Endothelial cell of umbilical vein (primary cell): ENCODE results near the gene RAD51C. TPM values are rescaled to one million over a fixed set of nuclear protein-coding genes. Genes with fewer than 3 reads are reported as not detected.
A peak's percentile ranks its signal among the peaks of the same experiment; 100 is the strongest.

ENCODE experiments used
- BruUV-seq: library from RNA; stranded (reverse); fragments of 400-500 nt; replicated peaks from 2 replicates; lab custom pipeline; 2021; lab: Mats Ljungman, UMichigan
- CTCF ChIA-PET: fragments of 300-600, 350-600 bp; sonication (Branson Sonifier 250); formaldehyde crosslinking; loops from one replicate; lab custom pipeline; 2021; ENCODE audit warnings: antibody characterized with exemption, inconsistent platforms; lab: Charles Lee
- POLR2A ChIA-PET: fragments of 300-600, 350-600 bp; sonication (Branson Sonifier 250); formaldehyde crosslinking; loops from one replicate; lab custom pipeline; 2021; ENCODE audit warnings: antibody characterized with exemption, inconsistent platforms; lab: Charles Lee
- DNase-seq: peaks from one replicate; pipeline ENCODE4 v3.0.0-alpha.2; 2011; ENCODE audit warnings: low read depth, low spot score
- FAIRE-seq: peaks from 2 replicates; lab custom pipeline; 2011; peaks lifted over from hg19 to GRCh38; lab: Jason Lieb, UNC
- H2AFZ ChIP-seq: 2 replicates; pipeline ENCODE4 v1.6.0; 2012; ENCODE audit warnings: low read depth, low read length, control low read depth, inconsistent platforms
- H3K27ac ChIP-seq: 2 replicates; pipeline ENCODE4 v1.5.1; 2011; ENCODE audit warnings: low read depth, mild to moderate bottlenecking, control low read depth, low read length, moderate library complexity; ENCODE audit not compliant: insufficient read depth
- H3K27me3 ChIP-seq, 2 experiments: 2 replicates each; pipeline versions ENCODE4 v1.6.0 to v1.6.1; 2011; ENCODE audit warnings: low read length in 2 of 2, mixed read lengths in 1 of 2; ENCODE audit not compliant: control insufficient read depth in 2 of 2, insufficient read depth in 2 of 2
- H3K36me3 ChIP-seq, 2 experiments: 2 replicates in 1 of 2; 3 replicates in 1 of 2; pipeline ENCODE4 v1.5.1; 2011; ENCODE audit warnings: low read length in 2 of 2, mild to moderate bottlenecking in 1 of 2, moderate library complexity in 1 of 2; ENCODE audit not compliant: control insufficient read depth in 2 of 2, insufficient read depth in 2 of 2; ENCODE audit errors: extremely low read depth in 1 of 2
- H3K4me1 ChIP-seq: 3 replicates; pipeline ENCODE4 v1.5.1; 2011; ENCODE audit warnings: mild to moderate bottlenecking, low read length; ENCODE audit not compliant: control insufficient read depth, insufficient read depth; ENCODE audit errors: extremely low read depth
- H3K4me2 ChIP-seq: 2 replicates; pipeline ENCODE4 v1.6.1; 2011; ENCODE audit warnings: low read length, control low read depth, mixed read lengths; ENCODE audit not compliant: insufficient read depth
- H3K4me3 ChIP-seq, 3 experiments: fragments of 200-600 bp in 1 of 3; sonication (generic), shearing (Covaris generic) in 1 of 3; replicated peaks in 1 of 3; 2 replicates each; pipeline ENCODE4 v1.5.1; 2011 to 2016; ENCODE audit warnings: control low read depth in 3 of 3, low read length in 3 of 3, mild to moderate bottlenecking in 2 of 3, inconsistent platforms in 1 of 3, low read depth in 1 of 3, moderate library complexity in 1 of 3; ENCODE audit not compliant: insufficient read depth in 1 of 3
- H3K79me2 ChIP-seq: 2 replicates; pipeline ENCODE4 v1.6.0; 2012; ENCODE audit warnings: low read length, inconsistent platforms; ENCODE audit not compliant: control insufficient read depth, insufficient read depth
- H3K9ac ChIP-seq: replicated peaks from 2 replicates; pipeline ENCODE3; 2011; ENCODE audit warnings: low read length, control low read depth; ENCODE audit not compliant: insufficient read depth; ENCODE audit errors: extremely low read depth
- H3K9me1 ChIP-seq: replicated peaks from 3 replicates; pipeline ENCODE4 v1.6.0; 2011; ENCODE audit warnings: mild to moderate bottlenecking, low read length; ENCODE audit not compliant: control insufficient read depth, insufficient read depth; ENCODE audit errors: extremely low read depth
- H3K9me3 ChIP-seq: replicated peaks from 2 replicates; pipeline ENCODE4 v1.5.1; 2012; ENCODE audit warnings: low read length, inconsistent platforms; ENCODE audit not compliant: control insufficient read depth, insufficient read depth
- H4K20me1 ChIP-seq: replicated peaks from 2 replicates; pipeline ENCODE3; 2011; ENCODE audit warnings: mild to moderate bottlenecking, low read length; ENCODE audit not compliant: control insufficient read depth, insufficient read depth; ENCODE audit errors: extremely low read depth
- EZH2 ChIP-seq: IDR thresholded peaks from 2 replicates; pipeline ENCODE4 v1.6.1; 2012; ENCODE audit warnings: borderline replicate concordance, low read depth, mild to moderate bottlenecking, moderate library complexity, low read length, inconsistent platforms; ENCODE audit not compliant: severe bottlenecking
- FOS ChIP-seq: IDR thresholded peaks from 2 replicates; pipeline ENCODE4 v1.6.1; 2011; ENCODE audit warnings: mild to moderate bottlenecking, low read length, moderate library complexity, borderline replicate concordance; ENCODE audit not compliant: insufficient read depth
- GATA2 ChIP-seq: IDR thresholded peaks from 2 replicates; pipeline ENCODE4 v1.7.0; 2011; ENCODE audit warnings: low read depth, mild to moderate bottlenecking, moderate library complexity, mixed read lengths, low read length; ENCODE audit not compliant: insufficient read length, insufficient read depth
- MYC ChIP-seq: IDR thresholded peaks from one replicate; pipeline ENCODE4 v1.6.1; 2011; ENCODE audit warnings: mild to moderate bottlenecking, low read depth, low read length
- POLR2A ChIP-seq: IDR thresholded peaks from 2 replicates; pipeline ENCODE4 v1.6.1; 2012; ENCODE audit warnings: low read depth, mild to moderate bottlenecking, control low read depth, low read length
- POLR2AphosphoS5 ChIP-seq: IDR thresholded peaks from 2 replicates; pipeline ENCODE4 v1.6.1; 2012; ENCODE audit warnings: low read depth, mild to moderate bottlenecking, control low read depth, low read length, moderate library complexity; ENCODE audit not compliant: insufficient read depth
- dilution Hi-C: fragments of 300-500 bp; cut with MboI; formaldehyde crosslinking; loops from one replicate; pipeline ENCODE4 v1.15.0; 2019; ENCODE audit warnings: low sequenced_read_pairs; ENCODE audit not compliant: extremely low pct_ligation_motif_present
- intact Hi-C: fragments of 100-400 bp; cut with micrococcal nuclease; formaldehyde crosslinking; loops from one replicate; pipeline ENCODE4 v1.10.0; 2022
- polyA plus RNA-seq, 4 experiments: library from polyadenylated mRNA; depleted of rRNA in 3 of 4; stranded (reverse) in 3 of 4; unstranded in 1 of 4; fragments of >200 nt; gene quantifications; 2 replicates each; pipeline versions ENCODE4 v1.2.1 to v1.2.3, GENCODE V29; 2011 to 2012; ENCODE audit warnings: missing spikeins in 1 of 4
- total RNA-seq: library from RNA; stranded (reverse); gene quantifications from 2 replicates; pipeline ENCODE4 v1.2.3, GENCODE V29; 2021
- TF ChIP-seq, protein P1 (sequence below), 2 donors: IDR thresholded peaks; 1 replicate in 1 of 2; 2 replicates in 1 of 2; pipeline ENCODE4 v1.5.1; 2011; ENCODE audit warnings: low read length in 2 of 2, mild to moderate bottlenecking in 2 of 2, moderate library complexity in 2 of 2, control low read depth in 1 of 2, inconsistent platforms in 1 of 2, low read depth in 1 of 2; ENCODE audit not compliant: insufficient read depth in 1 of 2; ENCODE audit errors: extremely low read depth in 1 of 2
- TF ChIP-seq, protein P2 (sequence below): IDR thresholded peaks from 2 replicates; pipeline ENCODE4 v1.6.1; 2011; ENCODE audit not compliant: insufficient read depth, insufficient read length

Gene RAD51C
- total and polyA plus RNA-seq, 2 donors (not counting 3 experiments of a cell fraction or from before 2014, with no cell fraction given) = 24.8 to 38.9 TPM

DNA sequence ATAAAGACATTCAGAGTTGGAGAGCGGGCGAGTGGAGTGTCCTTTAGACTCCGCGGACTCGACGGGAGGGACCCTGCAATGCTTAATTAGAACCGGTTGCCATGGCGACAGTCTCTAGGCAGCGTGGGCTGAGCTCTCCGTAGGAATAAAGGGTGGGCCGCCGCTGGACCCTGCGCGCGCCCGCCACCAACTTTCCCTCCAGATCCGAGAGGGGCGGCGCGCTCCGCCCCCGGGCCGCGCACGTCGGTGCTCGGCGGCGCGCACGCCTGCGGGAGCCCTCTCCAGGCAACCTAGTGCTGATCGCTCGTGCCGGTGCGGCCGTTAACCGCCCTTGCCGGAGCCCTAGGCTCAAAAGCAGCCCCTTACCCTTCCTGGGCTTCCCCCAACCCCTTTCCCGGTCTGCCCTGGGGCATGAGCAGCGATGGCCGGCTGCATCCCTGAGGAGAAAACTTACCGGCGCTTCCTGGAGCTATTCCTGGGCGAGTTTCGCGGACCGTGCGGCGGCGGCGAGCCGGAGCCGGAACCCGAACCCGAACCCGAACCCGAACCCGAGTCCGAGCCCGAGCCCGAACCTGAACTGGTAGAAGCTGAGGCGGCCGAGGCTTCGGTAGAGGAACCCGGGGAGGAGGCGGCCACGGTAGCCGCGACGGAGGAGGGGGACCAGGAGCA is 63.3 kb downstream of the RAD51C start, which contains the start of gene PPM1E:
PPM1E (plus strand) TSS at position 278 of the 669 bp plus-strand sequence.
- dilution Hi-C loops (no loop called here), intact Hi-C loops (loop anchor here (5.0 kb wide), 1 partner anchor 238 kb away; no protein-coding TSS in a partner anchor)
- Histone ChIP-seq H2AFZ (peak within 1 kb of the TSS; percentile 70), H3K9ac (no peak within 1 kb of the TSS), H3K9me1 (no peaks in the 10 kb centered on the region), H3K79me2 (no peaks in the 10 kb centered on the region), H3K4me1 (peaks cover 13% of the 10 kb centered on the region), H3K27ac (no peak within 1 kb of the TSS), H4K20me1 (no peaks in the 10 kb centered on the region), H3K36me3 (no peaks in the 10 kb centered on the region), H3K9me3 (no peaks in the 10 kb centered on the region), H3K27me3 (peaks cover 22 to 49% of the 10 kb centered on the region in 2 experiments), H3K4me2 (peak within 1 kb of the TSS; percentile 90), H3K4me3 (peak within 1 kb of the TSS; percentile 37 to 74 (median 65))
- peak; percentile 76 for FAIRE-seq
- POLR2A ChIA-PET = interaction anchor here (0.7 kb wide), 1 partner anchor 24 kb away, joined by 3 read pairs; no protein-coding TSS in a partner anchor
- BruUV-seq = no TSS peak
- no peak for TF ChIP-seq POLR2A
- DNase-seq = peak; percentile 48
- CTCF ChIA-PET = interaction anchor here (1.0 to 1.6 kb wide), 2 partner anchors 45 to 54 kb away, joined by 3 to 6 read pairs; no protein-coding TSS in a partner anchor

DNA sequence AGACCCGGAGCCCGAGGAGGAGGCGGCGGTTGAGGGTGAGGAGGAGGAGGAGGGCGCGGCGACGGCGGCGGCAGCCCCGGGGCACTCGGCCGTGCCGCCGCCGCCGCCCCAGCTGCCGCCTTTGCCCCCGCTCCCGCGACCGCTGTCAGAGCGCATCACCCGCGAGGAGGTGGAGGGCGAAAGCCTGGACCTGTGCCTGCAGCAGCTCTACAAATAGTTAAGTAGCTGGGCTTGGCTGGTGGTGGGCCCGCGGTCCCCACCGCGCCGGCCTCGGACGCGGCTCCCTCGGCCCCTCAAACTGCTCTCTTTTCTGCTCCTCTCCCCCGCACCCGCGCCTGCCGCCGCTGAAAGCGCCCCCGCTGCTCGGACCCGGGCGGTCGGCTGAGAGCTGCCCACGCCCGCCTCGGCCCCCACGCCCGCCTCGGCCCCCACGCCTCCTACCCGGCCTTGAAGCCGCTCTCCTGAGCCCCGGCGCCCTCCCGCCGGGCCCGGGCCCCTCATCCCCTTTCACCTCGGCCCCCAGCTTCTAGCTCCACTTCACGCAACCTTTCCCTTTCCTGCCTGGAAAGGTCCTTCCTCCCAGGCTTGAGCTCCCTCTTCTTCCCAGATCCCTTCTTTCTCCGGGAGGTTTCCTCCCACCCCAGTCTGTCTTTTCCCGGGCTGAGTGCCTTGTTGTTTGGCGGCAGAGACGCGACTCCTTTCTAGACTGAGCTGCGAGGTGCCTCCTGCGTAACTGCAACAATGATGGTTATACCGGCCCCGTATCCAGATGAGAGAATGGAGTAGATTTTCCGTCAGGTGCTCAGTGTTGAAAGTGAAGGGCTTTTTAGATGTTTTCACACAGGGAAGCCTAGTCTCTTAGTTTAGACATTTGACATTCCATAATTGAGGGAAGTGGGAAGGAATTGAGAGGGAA is 64.1 kb downstream of the RAD51C start:
- dilution Hi-C loops (no loop called here), intact Hi-C loops (loop anchor here (5.0 kb wide), 1 partner anchor 239 kb away; no protein-coding TSS in a partner anchor)
- Histone ChIP-seq H3K4me1 (peaks cover 13% of the 10 kb centered on the region), H3K27me3 (peaks cover 26 to 55% of the 10 kb centered on the region in 2 experiments), H3K9ac (no peak overlapping the region), H2AFZ (peak overlapping the region; percentile 70), H3K79me2 (no peaks in the 10 kb centered on the region), H3K9me1 (no peaks in the 10 kb centered on the region), H3K9me3 (no peaks in the 10 kb centered on the region), H3K4me2 (peak overlapping the region; percentile 90), H3K4me3 (peak overlapping the region; percentile 37 to 74 (median 65)), H4K20me1 (no peaks in the 10 kb centered on the region), H3K36me3 (no peaks in the 10 kb centered on the region), H3K27ac (no peak overlapping the region)
- DNase-seq (no peak), FAIRE-seq (no peak)
- BruUV-seq = no TSS peak
- CTCF ChIA-PET = interaction anchor here (0.6 to 1.7 kb wide), 6 partner anchors 11 to 238 kb away, joined by 3 to 6 read pairs (median 4); no protein-coding TSS in a partner anchor
- TF ChIP-seq, protein P1, sequence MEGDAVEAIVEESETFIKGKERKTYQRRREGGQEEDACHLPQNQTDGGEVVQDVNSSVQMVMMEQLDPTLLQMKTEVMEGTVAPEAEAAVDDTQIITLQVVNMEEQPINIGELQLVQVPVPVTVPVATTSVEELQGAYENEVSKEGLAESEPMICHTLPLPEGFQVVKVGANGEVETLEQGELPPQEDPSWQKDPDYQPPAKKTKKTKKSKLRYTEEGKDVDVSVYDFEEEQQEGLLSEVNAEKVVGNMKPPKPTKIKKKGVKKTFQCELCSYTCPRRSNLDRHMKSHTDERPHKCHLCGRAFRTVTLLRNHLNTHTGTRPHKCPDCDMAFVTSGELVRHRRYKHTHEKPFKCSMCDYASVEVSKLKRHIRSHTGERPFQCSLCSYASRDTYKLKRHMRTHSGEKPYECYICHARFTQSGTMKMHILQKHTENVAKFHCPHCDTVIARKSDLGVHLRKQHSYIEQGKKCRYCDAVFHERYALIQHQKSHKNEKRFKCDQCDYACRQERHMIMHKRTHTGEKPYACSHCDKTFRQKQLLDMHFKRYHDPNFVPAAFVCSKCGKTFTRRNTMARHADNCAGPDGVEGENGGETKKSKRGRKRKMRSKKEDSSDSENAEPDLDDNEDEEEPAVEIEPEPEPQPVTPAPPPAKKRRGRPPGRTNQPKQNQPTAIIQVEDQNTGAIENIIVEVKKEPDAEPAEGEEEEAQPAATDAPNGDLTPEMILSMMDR (IDR thresholded peaks at IDR 0.05; ENCODE audit: extremely low read depth in 1 of 2, insufficient read depth in 1 of 2, low read depth in 1 of 2, low read length in 2 of 2) = no peak
- TF ChIP-seq FOS = no peak
- TF ChIP-seq MYC = no peak
- TF ChIP-seq EZH2 = peak; percentile 74
- TF ChIP-seq, protein P2, sequence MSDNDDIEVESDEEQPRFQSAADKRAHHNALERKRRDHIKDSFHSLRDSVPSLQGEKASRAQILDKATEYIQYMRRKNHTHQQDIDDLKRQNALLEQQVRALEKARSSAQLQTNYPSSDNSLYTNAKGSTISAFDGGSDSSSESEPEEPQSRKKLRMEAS = no peak
- no peak for TF ChIP-seq GATA2
- TF ChIP-seq POLR2A = no peak
- no peak for TF ChIP-seq POLR2AphosphoS5
- POLR2A ChIA-PET = interaction anchor here (0.7 kb wide), 1 partner anchor 25 kb away, joined by 3 read pairs; no protein-coding TSS in a partner anchor
